ENCODE data around the gene GPC3. TPM values are rescaled to one million over a fixed set of nuclear protein-coding genes. Genes with fewer than 3 reads are reported as not detected.

GPC3 gene
- total RNA-seq, 1 experiment from 2014 or later = 233 TPM

- Mint-ChIP-seq H3K27me3 (ENCODE audit: insufficient read depth, unreplicated experiment) (no peaks in the 10 kb centered on the region), H3K9me3 (ENCODE audit: unreplicated experiment) (peaks cover 8% of the 10 kb centered on the region), H3K4me1 (ENCODE audit: low read depth, unreplicated experiment) (no peaks in the 10 kb centered on the region), H3K27ac (ENCODE audit: unreplicated experiment) (no peak overlapping the region), H3K4me3 (ENCODE audit: unreplicated experiment) (no peak overlapping the region), H3K36me3 (ENCODE audit: insufficient read depth, unreplicated experiment) (peaks cover 4% of the 10 kb centered on the region)
- H3K9me3 ChIP-seq = 0 out of 2 replicates have a peak, but pooled peaks cover 4% of the 10 kb centered on the region
- no peaks in the 10 kb centered on the region for H3K27me3 ChIP-seq (replicated peaks; ENCODE audit: control insufficient read depth, insufficient read depth, low read length)
- TF ChIP-seq CTCF (IDR thresholded peaks at IDR 0.05; ENCODE audit: insufficient read depth in 1 of 2, low read depth in 1 of 2, low read length in 1 of 2, severe bottlenecking in 1 of 2, unreplicated experiment in 1 of 2) = no peak
- H3K4me3 ChIP-seq (ENCODE audit: low read depth, low read length) = no peak overlapping the region
- intact Hi-C loops (cut with micrococcal nuclease; ENCODE audit: unreplicated experiment) = no loop called here
- ChIA-PET POLR2A (no interaction called here), CTCF (no interaction called here)
- no TSS peak for BruUV-seq (replicated peaks)
- H3K36me3 ChIP-seq (ENCODE audit: control insufficient read depth, insufficient read depth, low read length) = no peaks in the 10 kb centered on the region
- no peak for DNase-seq
- H3K4me1 ChIP-seq = no peaks in the 10 kb centered on the region
These were observed 416.2 kb downstream of the GPC3 start for GRCh38 chrX:133569217-133569616.

- no TSS peak for BruUV-seq (replicated peaks)
- DNase-seq = no peak
- no peaks in the 10 kb centered on the region for H3K4me1 ChIP-seq
- no peak for TF ChIP-seq CTCF (IDR thresholded peaks at IDR 0.05; ENCODE audit: insufficient read depth in 1 of 2, low read depth in 1 of 2, low read length in 1 of 2, severe bottlenecking in 1 of 2, unreplicated experiment in 1 of 2)
- no peaks in the 10 kb centered on the region for H3K27me3 ChIP-seq (replicated peaks; ENCODE audit: control insufficient read depth, insufficient read depth, low read length)
- peaks cover 8% of the 10 kb centered on the region for H3K9me3 Mint-ChIP-seq (ENCODE audit: unreplicated experiment)
- H3K36me3 ChIP-seq (ENCODE audit: control insufficient read depth, insufficient read depth, low read length) = no peaks in the 10 kb centered on the region
- no peak overlapping the region for H3K4me3 Mint-ChIP-seq (ENCODE audit: unreplicated experiment)
- intact Hi-C loops (cut with micrococcal nuclease; ENCODE audit: unreplicated experiment) = no loop called here
- H3K9me3 ChIP-seq = 0 out of 2 replicates have a peak, but pooled peaks cover 2% of the 10 kb centered on the region
- ChIA-PET CTCF (no interaction called here), POLR2A (no interaction called here)
- no peaks in the 10 kb centered on the region for H3K27me3 Mint-ChIP-seq (ENCODE audit: insufficient read depth, unreplicated experiment)
- H3K36me3 Mint-ChIP-seq (ENCODE audit: insufficient read depth, unreplicated experiment) = no peaks in the 10 kb centered on the region
- H3K4me3 ChIP-seq (ENCODE audit: low read depth, low read length) = no peak overlapping the region
- H3K27ac Mint-ChIP-seq (ENCODE audit: unreplicated experiment) = no peak overlapping the region
- no peaks in the 10 kb centered on the region for H3K4me1 Mint-ChIP-seq (ENCODE audit: low read depth, unreplicated experiment)
These were observed 417.3 kb downstream of the GPC3 start for GRCh38 chrX:133568109-133568508.

GRCh38 chrX:133566876-133567275 is 418.5 kb downstream of the GPC3 start:
- H3K27me3 Mint-ChIP-seq (ENCODE audit: insufficient read depth, unreplicated experiment) = no peaks in the 10 kb centered on the region
- H3K9me3 ChIP-seq = no peaks in the 10 kb centered on the region
- ChIA-PET CTCF (no interaction called here), POLR2A (no interaction called here)
- no peaks in the 10 kb centered on the region for H3K4me1 ChIP-seq
- no peaks in the 10 kb centered on the region for H3K36me3 Mint-ChIP-seq (ENCODE audit: insufficient read depth, unreplicated experiment)
- DNase-seq = no peak
- BruUV-seq (replicated peaks) = no TSS peak
- peaks cover under 1% of the 10 kb centered on the region for H3K9me3 Mint-ChIP-seq (ENCODE audit: unreplicated experiment)
- no peaks in the 10 kb centered on the region for H3K4me1 Mint-ChIP-seq (ENCODE audit: low read depth, unreplicated experiment)
- H3K4me3 ChIP-seq (ENCODE audit: low read depth, low read length) = no peak overlapping the region
- no peak for TF ChIP-seq CTCF (IDR thresholded peaks at IDR 0.05; ENCODE audit: insufficient read depth in 1 of 2, low read depth in 1 of 2, low read length in 1 of 2, severe bottlenecking in 1 of 2, unreplicated experiment in 1 of 2)
- H3K36me3 ChIP-seq (ENCODE audit: control insufficient read depth, insufficient read depth, low read length) = no peaks in the 10 kb centered on the region
- intact Hi-C loops (cut with micrococcal nuclease; ENCODE audit: unreplicated experiment) = no loop called here
- H3K27me3 ChIP-seq (replicated peaks; ENCODE audit: control insufficient read depth, insufficient read depth, low read length) = no peaks in the 10 kb centered on the region
- no peak overlapping the region for H3K4me3 Mint-ChIP-seq (ENCODE audit: unreplicated experiment)
- no peak overlapping the region for H3K27ac Mint-ChIP-seq (ENCODE audit: unreplicated experiment)
